GM12801 (cell line): ENCODE data around the gene ZNF691.

Experiments used
- CTCF ChIP-seq: IDR thresholded peaks from one replicate; pipeline ENCODE4 v1.5.1; 2011; ENCODE audit warnings: control low read depth; ENCODE audit not compliant: insufficient read length; ENCODE audit errors: extremely low read depth

Gene ZNF691

GRCh38 chr1:42891465-42892138 is 45.2 kb downstream of the ZNF691 start:
- no peak for TF ChIP-seq CTCF
